HEK293 (cell line): ENCODE measurements around the gene STAT3.
A peak's percentile ranks its signal among the peaks of the same experiment; 100 is the strongest.

Experiments used
- CTCF ChIP-seq: fragments of 450-650 bp; formaldehyde crosslinking; IDR thresholded peaks from 2 replicates; pipeline ENCODE4 v1.5.1; 2016; ENCODE audit warnings: missing biosample characterization, missing genetic modification characterization
- EGR2 ChIP-seq: fragments of 450-650 bp; formaldehyde crosslinking; IDR thresholded peaks from 2 replicates; pipeline ENCODE4 v1.5.1; 2016; ENCODE audit warnings: low read depth, missing biosample characterization, missing genetic modification characterization
- GFI1B ChIP-seq: fragments of 450-650 bp; formaldehyde crosslinking; IDR thresholded peaks from 2 replicates; pipeline ENCODE4 v1.5.1; 2016; ENCODE audit warnings: missing biosample characterization, missing genetic modification characterization
- PRDM2 ChIP-seq: fragments of 450-650 bp; formaldehyde crosslinking; IDR thresholded peaks from 2 replicates; pipeline ENCODE4 v1.5.1; 2016; ENCODE audit warnings: missing biosample characterization, missing genetic modification characterization, borderline replicate concordance
- SP2 ChIP-seq: fragments of 450-650 bp; formaldehyde crosslinking; IDR thresholded peaks from 2 replicates; pipeline ENCODE4 v1.5.1; 2016; ENCODE audit warnings: missing biosample characterization, missing genetic modification characterization
- TCF7L2 ChIP-seq: IDR thresholded peaks from 2 replicates; pipeline ENCODE4 v1.6.1; 2011; ENCODE audit warnings: low read depth, mild to moderate bottlenecking, inconsistent platforms, low read length, moderate library complexity, borderline replicate concordance
- WT1 ChIP-seq: fragments of 450-650 bp; formaldehyde crosslinking; IDR thresholded peaks from 2 replicates; pipeline ENCODE4 v1.5.1; 2016; ENCODE audit warnings: missing biosample characterization, missing genetic modification characterization
- ZNF146 ChIP-seq: fragments of 450-650 bp; formaldehyde crosslinking; IDR thresholded peaks from 2 replicates; pipeline ENCODE4 v1.5.1; 2016; ENCODE audit warnings: missing biosample characterization, missing genetic modification characterization
- ZNF223 ChIP-seq: fragments of 450-650 bp; formaldehyde crosslinking; IDR thresholded peaks from 2 replicates; pipeline ENCODE4 v1.5.1; 2016; ENCODE audit warnings: missing biosample characterization, missing genetic modification characterization
- ZNF362 ChIP-seq: fragments of 450-650 bp; formaldehyde crosslinking; IDR thresholded peaks from 2 replicates; pipeline ENCODE4 v1.5.1; 2016; ENCODE audit warnings: missing biosample characterization, missing genetic modification characterization
- ZNF394 ChIP-seq: fragments of 450-650 bp; formaldehyde crosslinking; IDR thresholded peaks from 2 replicates; pipeline ENCODE4 v1.5.1; 2016; ENCODE audit warnings: missing biosample characterization, missing genetic modification characterization, mild to moderate bottlenecking, moderate library complexity, borderline replicate concordance
- ZNF416 ChIP-seq: fragments of 450-650 bp; formaldehyde crosslinking; IDR thresholded peaks from 2 replicates; pipeline ENCODE4 v1.5.1; 2016; ENCODE audit warnings: missing biosample characterization, missing genetic modification characterization
- ZNF449 ChIP-seq: fragments of 450-650 bp; formaldehyde crosslinking; IDR thresholded peaks from 2 replicates; pipeline ENCODE4 v1.5.1; 2017; ENCODE audit warnings: missing biosample characterization, mild to moderate bottlenecking, missing genetic modification characterization, moderate library complexity
- ZNF48 ChIP-seq: fragments of 450-650 bp; formaldehyde crosslinking; IDR thresholded peaks from 2 replicates; pipeline ENCODE4 v1.5.1; 2016; ENCODE audit warnings: missing biosample characterization, missing genetic modification characterization
- ZNF529 ChIP-seq: fragments of 450-650 bp; formaldehyde crosslinking; IDR thresholded peaks from 2 replicates; pipeline ENCODE4 v1.5.1; 2017; ENCODE audit warnings: missing genetic modification characterization, missing biosample characterization; ENCODE audit not compliant: insufficient replicate concordance
- ZNF560 ChIP-seq: fragments of 450-650 bp; formaldehyde crosslinking; IDR thresholded peaks from 2 replicates; pipeline ENCODE4 v1.5.1; 2017; ENCODE audit warnings: missing biosample characterization, missing genetic modification characterization, borderline replicate concordance
- ZNF571 ChIP-seq: fragments of 450-650 bp; formaldehyde crosslinking; IDR thresholded peaks from 2 replicates; pipeline ENCODE4 v1.5.0; 2017; ENCODE audit warnings: missing biosample characterization, missing genetic modification characterization
- ZNF580 ChIP-seq: fragments of 450-650 bp; formaldehyde crosslinking; IDR thresholded peaks from 2 replicates; pipeline ENCODE4 v1.5.1; 2016; ENCODE audit warnings: missing biosample characterization, missing genetic modification characterization
- ZNF639 ChIP-seq: fragments of 450-650 bp; formaldehyde crosslinking; IDR thresholded peaks from 2 replicates; pipeline ENCODE4 v1.5.1; 2016; ENCODE audit warnings: missing biosample characterization, missing genetic modification characterization
- ZNF660 ChIP-seq: fragments of 450-650 bp; IDR thresholded peaks from 2 replicates; pipeline ENCODE4 v1.5.1; 2018; ENCODE audit warnings: missing biosample characterization, mild to moderate bottlenecking, missing genetic modification characterization
- ZSCAN16 ChIP-seq: fragments of 450-650 bp; formaldehyde crosslinking; IDR thresholded peaks from 2 replicates; pipeline ENCODE4 v1.5.1; 2016; ENCODE audit warnings: missing biosample characterization, missing genetic modification characterization
- ZSCAN30 ChIP-seq: fragments of 450-650 bp; IDR thresholded peaks from 2 replicates; pipeline ENCODE4 v1.5.1; 2018; ENCODE audit warnings: missing biosample characterization, mild to moderate bottlenecking, missing genetic modification characterization, moderate library complexity

STAT3 gene

GRCh38 chr17:42322382-42323267 is 65.6 kb downstream of the STAT3 start (continued):
- TF ChIP-seq ZNF394 (tag by site-specific recombination) (0 out of 2 replicates have a peak, but pooled peaks have one; percentile 17), ZNF416 (tag by site-specific recombination) (no peak), ZNF449 (no peak), TCF7L2 (no peak), ZSCAN16 (tag by site-specific recombination) (no peak), ZNF639 (tag by site-specific recombination) (no peak), EGR2 (0 out of 2 replicates have a peak, but pooled peaks have one; percentile 17), ZNF146 (tag by site-specific recombination) (no peak), ZNF529 (no peak), ZNF580 (tag by site-specific recombination) (no peak), WT1 (tag by site-specific recombination) (0 out of 2 replicates have a peak, but pooled peaks have one; percentile 46), ZNF223 (tag by site-specific recombination) (no peak), PRDM2 (tag by site-specific recombination) (no peak), ZSCAN30 (tag by site-specific recombination) (peak; percentile 89), ZNF560 (no peak), GFI1B (tag by site-specific recombination) (no peak), ZNF660 (peak; percentile 86; the same call in 1 of the 2 replicates), SP2 (tag by site-specific recombination) (no peak), ZNF362 (no peak), ZNF48 (tag by site-specific recombination) (no peak), ZNF571 (tag by site-specific recombination) (no peak), CTCF (peak; percentile 100)
